OCI-LY3 (cell line): ENCODE results near the gene OMP.

Experiments
- H2AFZ ChIP-seq: fragments of 200-600, 300-600 bp; shearing (Covaris generic); 2 replicates; pipeline ENCODE4 v1.6.0; 2014; ENCODE audit warnings: antibody characterized with exemption, low read depth, low read length
- H3K27ac ChIP-seq: fragments of 200-600, 300-600 bp; sonication (generic); 2 replicates; pipeline ENCODE4 v1.5.1; 2014; ENCODE audit warnings: mild to moderate bottlenecking, low read length, moderate library complexity, mixed read lengths
- H3K27me3 ChIP-seq: fragments of 200-600, 300-600 bp; sonication (generic); 2 replicates; pipeline ENCODE4 v1.6.1; 2014; ENCODE audit warnings: low read depth, low read length, mixed read lengths
- H3K36me3 ChIP-seq: fragments of 200-600, 300-600 bp; sonication (generic); replicated peaks from 2 replicates; pipeline ENCODE3; 2014; ENCODE audit warnings: low read depth, low read length, mixed read lengths
- H3K4me1 ChIP-seq: fragments of 300-600, 200-600 bp; sonication (generic); 2 replicates; pipeline ENCODE4 v1.6.1; 2014; ENCODE audit warnings: low read length, mixed read lengths
- H3K4me2 ChIP-seq: fragments of 200-600, 300-600 bp; sonication (generic); 2 replicates; pipeline ENCODE4 v1.6.1; 2014; ENCODE audit warnings: low read length, mixed read lengths
- H3K4me3 ChIP-seq: fragments of 300-600, 200-600 bp; sonication (generic); 2 replicates; pipeline ENCODE4 v1.5.1; 2014; ENCODE audit warnings: antibody characterized with exemption, mild to moderate bottlenecking, low read length, moderate library complexity
- H3K79me2 ChIP-seq: fragments of 300-600, 200-600 bp; shearing (Covaris generic); 2 replicates; pipeline ENCODE4 v1.6.1; 2014; ENCODE audit warnings: mild to moderate bottlenecking, low read length, mixed read lengths
- H3K9ac ChIP-seq: fragments of 300-600, 200-600 bp; shearing (Covaris generic); 2 replicates; pipeline ENCODE4 v1.6.0; 2014; ENCODE audit warnings: mild to moderate bottlenecking, low read length, moderate library complexity
- H3K9me3 ChIP-seq: fragments of 200-600, 300-600 bp; shearing (Covaris generic); 2 replicates; pipeline ENCODE4 v1.6.1; 2014; ENCODE audit warnings: low read length, mixed read lengths; ENCODE audit not compliant: insufficient read depth
- H4K20me1 ChIP-seq: fragments of 200-600, 300-600 bp; sonication (generic); 2 replicates; pipeline ENCODE4 v1.6.1; 2016; ENCODE audit warnings: low read length, mixed read lengths; ENCODE audit not compliant: insufficient read depth
- EZH2phosphoT487 ChIP-seq: fragments of 200-600 bp; shearing (Covaris generic); IDR thresholded peaks from 2 replicates; pipeline ENCODE4 v1.6.1; 2018; ENCODE audit warnings: antibody characterized with exemption, mixed run types, low read depth
- TF ChIP-seq, protein P1 (sequence below): fragments of 200-600, 300-600 bp; sonication (generic); IDR thresholded peaks from 2 replicates; pipeline ENCODE4 v1.5.1; 2014; ENCODE audit warnings: antibody characterized with exemption, low read length, low read depth

The OMP gene

DNA sequence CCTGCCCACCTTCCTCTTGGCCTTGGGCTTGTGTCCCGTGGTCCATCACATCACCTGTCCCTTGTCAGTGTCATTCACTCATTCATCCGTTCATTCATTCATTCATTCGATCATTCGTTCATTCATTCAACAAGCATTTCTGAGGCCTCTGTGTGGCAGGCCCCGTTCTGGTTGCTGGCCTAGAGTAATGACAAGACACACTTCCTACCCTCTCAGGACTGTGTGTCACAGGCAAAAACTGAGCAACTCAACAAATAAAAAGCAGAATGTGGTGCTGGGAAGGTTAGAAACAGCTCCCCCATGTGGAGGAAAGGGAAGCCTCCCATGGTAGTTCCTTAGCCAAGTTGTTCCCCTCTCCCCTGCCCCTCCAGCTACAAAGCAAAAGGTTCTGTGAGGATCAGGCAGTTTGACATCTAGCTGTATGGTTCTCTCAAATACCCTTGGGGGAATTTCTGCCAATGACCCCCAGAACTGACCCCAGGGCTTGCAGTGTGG, 1.6 kb upstream of the OMP start:
- Histone ChIP-seq H3K4me1 (no peaks in the 10 kb centered on the region), H4K20me1 (no peaks in the 10 kb centered on the region), H3K27me3 (no peaks in the 10 kb centered on the region), H3K4me2 (no peak overlapping the region), H3K9ac (no peak overlapping the region), H3K79me2 (no peaks in the 10 kb centered on the region), H3K27ac (no peak overlapping the region), H2AFZ (no peak overlapping the region), H3K4me3 (no peak overlapping the region), H3K36me3 (no peaks in the 10 kb centered on the region), H3K9me3 (no peaks in the 10 kb centered on the region)
- no peak for TF ChIP-seq EZH2phosphoT487
- TF ChIP-seq, protein P1, sequence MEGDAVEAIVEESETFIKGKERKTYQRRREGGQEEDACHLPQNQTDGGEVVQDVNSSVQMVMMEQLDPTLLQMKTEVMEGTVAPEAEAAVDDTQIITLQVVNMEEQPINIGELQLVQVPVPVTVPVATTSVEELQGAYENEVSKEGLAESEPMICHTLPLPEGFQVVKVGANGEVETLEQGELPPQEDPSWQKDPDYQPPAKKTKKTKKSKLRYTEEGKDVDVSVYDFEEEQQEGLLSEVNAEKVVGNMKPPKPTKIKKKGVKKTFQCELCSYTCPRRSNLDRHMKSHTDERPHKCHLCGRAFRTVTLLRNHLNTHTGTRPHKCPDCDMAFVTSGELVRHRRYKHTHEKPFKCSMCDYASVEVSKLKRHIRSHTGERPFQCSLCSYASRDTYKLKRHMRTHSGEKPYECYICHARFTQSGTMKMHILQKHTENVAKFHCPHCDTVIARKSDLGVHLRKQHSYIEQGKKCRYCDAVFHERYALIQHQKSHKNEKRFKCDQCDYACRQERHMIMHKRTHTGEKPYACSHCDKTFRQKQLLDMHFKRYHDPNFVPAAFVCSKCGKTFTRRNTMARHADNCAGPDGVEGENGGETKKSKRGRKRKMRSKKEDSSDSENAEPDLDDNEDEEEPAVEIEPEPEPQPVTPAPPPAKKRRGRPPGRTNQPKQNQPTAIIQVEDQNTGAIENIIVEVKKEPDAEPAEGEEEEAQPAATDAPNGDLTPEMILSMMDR, result peak; percentile 56

DNA sequence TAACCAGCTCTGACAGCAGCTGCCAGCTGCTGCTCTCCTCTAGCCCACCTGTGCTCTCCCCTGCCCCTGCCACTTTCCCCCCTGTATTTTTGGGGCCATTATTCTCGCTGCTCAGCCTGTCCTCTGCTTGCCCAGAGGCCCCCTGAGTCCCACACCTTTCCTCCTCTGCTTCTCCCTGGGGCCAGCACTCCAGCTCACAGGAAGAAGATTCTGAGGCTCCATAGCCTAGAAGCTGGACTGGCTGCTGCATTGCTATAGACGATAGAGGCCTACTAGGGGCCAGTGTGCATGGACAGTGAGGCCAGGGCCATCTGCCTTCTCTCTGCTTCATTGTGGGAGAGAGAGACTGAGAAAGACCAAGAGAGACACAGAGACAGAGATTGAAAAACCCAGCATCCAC, 679 bp downstream of the OMP start:
- H3K4me3 ChIP-seq, result no peak overlapping the region
- no peak for TF ChIP-seq EZH2phosphoT487
- TF ChIP-seq, protein P1, result no peak
- H3K9me3 ChIP-seq, result no peaks in the 10 kb centered on the region
- no peak overlapping the region for H3K9ac ChIP-seq
- no peaks in the 10 kb centered on the region for H3K27me3 ChIP-seq
- no peak overlapping the region for H3K27ac ChIP-seq
- no peak overlapping the region for H2AFZ ChIP-seq
- H3K79me2 ChIP-seq, result no peaks in the 10 kb centered on the region
- no peaks in the 10 kb centered on the region for H3K36me3 ChIP-seq
- H4K20me1 ChIP-seq, result no peaks in the 10 kb centered on the region
- no peak overlapping the region for H3K4me2 ChIP-seq
- no peaks in the 10 kb centered on the region for H3K4me1 ChIP-seq

DNA sequence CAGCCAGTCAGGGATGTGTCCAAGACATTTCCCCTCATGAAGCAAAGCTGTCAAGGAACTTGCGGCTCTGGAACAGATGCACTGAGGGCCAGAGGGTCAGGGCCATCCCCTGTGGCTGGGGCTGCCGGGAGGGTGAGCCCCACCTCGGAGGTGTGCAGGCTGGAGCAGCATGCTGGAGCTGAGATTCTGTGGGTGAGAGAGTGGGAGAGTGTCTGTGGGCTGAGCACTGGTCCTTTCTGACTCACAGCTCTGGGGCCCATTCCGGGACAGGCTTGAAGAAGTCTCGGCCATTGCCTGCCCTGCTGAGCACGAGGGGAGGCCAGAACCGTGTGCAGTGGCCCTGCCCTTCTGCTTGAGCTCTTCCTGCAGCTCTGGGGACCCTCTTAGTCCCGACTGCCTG, 2.1 kb downstream of the OMP start:
- Histone ChIP-seq H3K27me3 (no peaks in the 10 kb centered on the region), H4K20me1 (no peaks in the 10 kb centered on the region), H3K27ac (no peak overlapping the region), H3K9me3 (no peaks in the 10 kb centered on the region), H3K4me1 (no peaks in the 10 kb centered on the region), H3K79me2 (no peaks in the 10 kb centered on the region), H3K4me2 (no peak overlapping the region), H3K4me3 (no peak overlapping the region), H3K9ac (no peak overlapping the region), H3K36me3 (no peaks in the 10 kb centered on the region), H2AFZ (no peak overlapping the region)
- no peak for TF ChIP-seq EZH2phosphoT487
- TF ChIP-seq, protein P1, result no peak

DNA sequence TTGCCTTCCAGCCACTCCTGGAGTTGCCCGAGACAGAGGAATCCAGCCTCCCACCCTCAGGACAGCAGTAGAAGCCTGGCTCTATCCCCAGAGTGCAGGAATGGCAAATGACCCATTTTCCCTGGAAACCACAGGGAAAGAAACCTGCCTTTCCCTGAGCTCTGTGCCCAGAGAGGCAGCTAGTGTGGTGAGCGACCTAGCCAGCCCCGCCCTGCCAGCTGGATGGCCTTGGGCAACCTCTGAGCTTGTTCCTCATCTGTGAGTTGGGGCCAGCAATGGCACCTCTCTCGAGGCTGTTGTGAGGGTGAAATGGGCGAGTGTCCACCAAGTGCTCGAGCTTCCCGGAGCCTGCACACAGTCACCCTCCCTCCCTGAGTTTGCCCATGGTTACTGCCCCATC, 3.7 kb downstream of the OMP start:
- Histone ChIP-seq H3K27ac (no peak overlapping the region), H3K4me3 (no peak overlapping the region), H3K79me2 (no peaks in the 10 kb centered on the region), H3K36me3 (no peaks in the 10 kb centered on the region), H3K9ac (no peak overlapping the region), H3K27me3 (no peaks in the 10 kb centered on the region), H3K4me2 (no peak overlapping the region), H4K20me1 (no peaks in the 10 kb centered on the region), H3K9me3 (no peaks in the 10 kb centered on the region), H2AFZ (no peak overlapping the region), H3K4me1 (no peaks in the 10 kb centered on the region)
- no peak for TF ChIP-seq EZH2phosphoT487
- TF ChIP-seq, protein P1, result no peak
